ENCODE results near the gene S1PR4.

- TF ChIP-seq CTCF (IDR thresholded peaks at IDR 0.05) (no peak), POLR2A (IDR thresholded peaks at IDR 0.05) (no peak)
Measured at GRCh38 chr19:3194106-3195087, 15.8 kb downstream of the S1PR4 start.

Measured in Peyer's patch (tissue), 4 donors.